Measurements from ENCODE around the gene FRMD5. TPM values are rescaled to one million over a fixed set of nuclear protein-coding genes. Genes with fewer than 3 reads are reported as not detected.

Gene FRMD5
- polyA plus RNA-seq, 3 donors, result not detected

- no peaks in the 10 kb centered on the region for H3K36me3 Mint-ChIP-seq
- no peak for TF ChIP-seq CTCF (IDR thresholded peaks at IDR 0.05)
- H3K27me3 Mint-ChIP-seq (ENCODE audit: low read depth in 3 of 3), result peaks cover 6 to 9% (median 8%) of the 10 kb centered on the region in 3 donors
- WGBS (ENCODE audit: insufficient coverage), result no CpG with 5 or more reads among the region's 2 CpGs
- H3K4me3 Mint-ChIP-seq, result no peak overlapping the region
- H3K27ac ChIP-seq (ENCODE audit: low read depth in 1 of 2, low read length in 2 of 2), result no peak overlapping the region
- H3K27me3 ChIP-seq (ENCODE audit: control insufficient read depth in 2 of 2, insufficient read depth in 2 of 2, low read length in 2 of 2), result peaks cover 0 to 5% of the 10 kb centered on the region in 2 donors
- no peaks in the 10 kb centered on the region for H3K9me3 ChIP-seq (replicated peaks in 1 of 2; ENCODE audit: control insufficient read depth in 1 of 2, insufficient read depth in 1 of 2, low read length in 2 of 2)
- H3K4me3 ChIP-seq (replicated peaks in 1 of 3; ENCODE audit: low read depth in 2 of 3, low read length in 3 of 3), result no peak overlapping the region
- peaks cover 0 to 2% (median 0%) of the 10 kb centered on the region in 7 donors for H3K9me3 Mint-ChIP-seq
- no peak overlapping the region for H3K4me2 ChIP-seq (replicated peaks; ENCODE audit: extremely low read depth, low read length, poor library complexity, severe bottlenecking)
- H3K4me1 ChIP-seq (ENCODE audit: control insufficient read depth in 1 of 2, insufficient read depth in 2 of 2, low read length in 2 of 2), result no peaks in the 10 kb centered on the region
- H3K36me3 ChIP-seq (replicated peaks in 1 of 2; ENCODE audit: control insufficient read depth in 1 of 2, insufficient read depth in 2 of 2, low read length in 2 of 2), result no peaks in the 10 kb centered on the region
- no peak for DNase-seq
- no peak overlapping the region for H3K27ac Mint-ChIP-seq
- H4K20me1 ChIP-seq (ENCODE audit: insufficient read depth, low read length), result no peaks in the 10 kb centered on the region
- no peaks in the 10 kb centered on the region for H3K79me2 ChIP-seq (ENCODE audit: insufficient read depth, low read length)
- intact Hi-C loops (cut with micrococcal nuclease), result no loop called here
- H3K4me1 Mint-ChIP-seq, result no peaks in the 10 kb centered on the region
- no peak overlapping the region for H3K9ac ChIP-seq (ENCODE audit: insufficient read depth, low read length, poor library complexity, severe bottlenecking)
- no peak overlapping the region for H2AFZ ChIP-seq (ENCODE audit: insufficient read depth, low read depth, low read length, poor library complexity, severe bottlenecking)
These were observed 165.0 kb downstream of the FRMD5 start for GRCh38 chr15:44029940-44030568.

GRCh38 chr15:44029003-44029402 is 166.1 kb downstream of the FRMD5 start:
- H4K20me1 ChIP-seq (ENCODE audit: insufficient read depth, low read length), result no peaks in the 10 kb centered on the region
- 100% methylated on average over 1 of the region's 2 CpGs for WGBS (ENCODE audit: insufficient coverage)
- H3K9ac ChIP-seq (ENCODE audit: insufficient read depth, low read length, poor library complexity, severe bottlenecking), result no peak overlapping the region
- Mint-ChIP-seq H3K27me3 (ENCODE audit: low read depth in 3 of 3) (peaks cover 5 to 8% (median 6%) of the 10 kb centered on the region in 3 donors), H3K4me1 (no peaks in the 10 kb centered on the region), H3K27ac (no peak overlapping the region), H3K4me3 (no peak overlapping the region), H3K36me3 (no peaks in the 10 kb centered on the region), H3K9me3 (peaks cover 0 to 2% (median 0%) of the 10 kb centered on the region in 7 donors)
- intact Hi-C loops (cut with micrococcal nuclease), result no loop called here
- H3K4me1 ChIP-seq (ENCODE audit: control insufficient read depth in 1 of 2, insufficient read depth in 2 of 2, low read length in 2 of 2), result no peaks in the 10 kb centered on the region
- no peaks in the 10 kb centered on the region for H3K9me3 ChIP-seq (replicated peaks in 1 of 2; ENCODE audit: control insufficient read depth in 1 of 2, insufficient read depth in 1 of 2, low read length in 2 of 2)
- no peak for TF ChIP-seq CTCF (IDR thresholded peaks at IDR 0.05)
- no peak overlapping the region for H3K4me2 ChIP-seq (replicated peaks; ENCODE audit: extremely low read depth, low read length, poor library complexity, severe bottlenecking)
- H3K27me3 ChIP-seq (ENCODE audit: control insufficient read depth in 2 of 2, insufficient read depth in 2 of 2, low read length in 2 of 2), result peaks cover 0 to 2% of the 10 kb centered on the region in 2 donors
- no peak overlapping the region for H2AFZ ChIP-seq (ENCODE audit: insufficient read depth, low read depth, low read length, poor library complexity, severe bottlenecking)
- DNase-seq, result no peak
- H3K4me3 ChIP-seq (replicated peaks in 1 of 3; ENCODE audit: low read depth in 2 of 3, low read length in 3 of 3), result no peak overlapping the region
- no peak overlapping the region for H3K27ac ChIP-seq (ENCODE audit: low read depth in 1 of 2, low read length in 2 of 2)
- no peaks in the 10 kb centered on the region for H3K79me2 ChIP-seq (ENCODE audit: insufficient read depth, low read length)
- H3K36me3 ChIP-seq (replicated peaks in 1 of 2; ENCODE audit: control insufficient read depth in 1 of 2, insufficient read depth in 2 of 2, low read length in 2 of 2), result no peaks in the 10 kb centered on the region
